Right atrium auricular region (tissue), 2 donors: ENCODE results near the gene FASLG. TPM values are rescaled to one million over a fixed set of nuclear protein-coding genes. Genes with fewer than 3 reads are reported as not detected.

Experiments used
- DNase-seq: peaks from one replicate; pipeline ENCODE4 v3.0.0-alpha.2; 2019; ENCODE audit warnings: low spot score
- H3K27ac ChIP-seq, 2 donors: fragments of 200-600 bp; sonication (generic); 1 replicate in 1 of 2; 2 replicates in 1 of 2; pipeline ENCODE4 v1.5.1; 2016 to 2019
- H3K27me3 ChIP-seq, 2 donors: fragments of 200-600 bp; sonication (generic); one replicate each; pipeline versions ENCODE4 v1.5.1 to v1.6.0; 2017 to 2019
- H3K36me3 ChIP-seq: fragments of 200-600 bp; sonication (generic); one replicate; pipeline ENCODE4 v1.5.1; 2016
- H3K4me1 ChIP-seq, 2 donors: fragments of 200-600 bp; sonication (generic); one replicate each; pipeline versions ENCODE4 v1.5.1 to v1.6.0; 2017 to 2019
- H3K4me3 ChIP-seq, 2 donors: fragments of 200-600 bp; sonication (generic); 1 replicate in 1 of 2; 2 replicates in 1 of 2; pipeline ENCODE4 v1.5.1; 2017 to 2019; ENCODE audit warnings: mild to moderate bottlenecking in 1 of 2, moderate library complexity in 1 of 2
- H3K9me3 ChIP-seq, 2 donors: fragments of 200-600 bp; sonication (generic); one replicate each; pipeline ENCODE4 v1.5.1; 2019
- CTCF ChIP-seq, 2 donors: fragments of 200-600 bp; sonication (generic); IDR thresholded peaks; one replicate each; pipeline ENCODE4 v1.5.1; 2019; ENCODE audit warnings: antibody characterized with exemption in 2 of 2
- total RNA-seq, 2 donors: library from RNA; depleted of rRNA; stranded (reverse); fragments of >200 nt; gene quantifications; one replicate each; pipeline ENCODE4 v1.1.0, GENCODE V29; 2016

The FASLG gene
- total RNA-seq, 2 donors from 2014 or later, result not detected

- no peaks in the 10 kb centered on the region for H3K36me3 ChIP-seq
- no peak overlapping the region for H3K4me3 ChIP-seq
- no peaks in the 10 kb centered on the region for H3K27me3 ChIP-seq
- H3K4me1 ChIP-seq, result no peaks in the 10 kb centered on the region
- no peak overlapping the region for H3K27ac ChIP-seq
- H3K9me3 ChIP-seq, result no peaks in the 10 kb centered on the region
- DNase-seq, result no peak
- no peak for TF ChIP-seq CTCF (IDR thresholded peaks at IDR 0.05)
Measured at GRCh38 chr1:172654535-172654934, 4.4 kb upstream of the FASLG start.

- Histone ChIP-seq H3K4me1 (no peaks in the 10 kb centered on the region), H3K27me3 (no peaks in the 10 kb centered on the region), H3K27ac (no peak overlapping the region), H3K36me3 (no peaks in the 10 kb centered on the region), H3K4me3 (no peak overlapping the region), H3K9me3 (no peaks in the 10 kb centered on the region)
- TF ChIP-seq CTCF (IDR thresholded peaks at IDR 0.05), result no peak
- DNase-seq, result no peak
Measured at GRCh38 chr1:172656576-172656975, 2.3 kb upstream of the FASLG start.

- Histone ChIP-seq H3K4me3 (no peak overlapping the region), H3K27ac (peak overlapping the region in 1 of 2 donors; percentile 41), H3K9me3 (no peaks in the 10 kb centered on the region), H3K36me3 (no peaks in the 10 kb centered on the region), H3K4me1 (no peaks in the 10 kb centered on the region), H3K27me3 (no peaks in the 10 kb centered on the region)
- DNase-seq, result no peak
- no peak for TF ChIP-seq CTCF (IDR thresholded peaks at IDR 0.05)
Measured at GRCh38 chr1:172657586-172657985, 1.3 kb upstream of the FASLG start.

DNA sequence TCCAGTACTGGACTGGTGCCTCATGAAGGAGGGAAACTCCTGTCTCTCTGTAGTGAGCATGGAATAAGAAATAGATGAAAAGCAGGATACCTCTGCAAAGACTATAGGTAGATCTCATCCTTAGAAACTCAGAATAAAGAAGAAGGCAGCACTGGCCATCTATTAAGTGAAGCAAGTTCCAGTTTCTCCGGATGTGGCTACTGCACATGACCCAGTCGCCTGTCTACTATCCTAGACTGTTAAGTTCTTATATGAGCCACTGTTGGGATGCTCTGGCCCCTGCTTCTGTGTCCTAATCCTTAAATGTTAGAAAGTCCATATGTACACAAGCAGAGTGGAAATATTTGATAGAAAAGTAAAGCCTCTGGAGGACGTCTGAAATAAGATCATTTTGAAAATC lies 2.2 kb downstream of the FASLG start:
- H3K27me3 ChIP-seq, result no peaks in the 10 kb centered on the region
- DNase-seq, result no peak
- TF ChIP-seq CTCF (IDR thresholded peaks at IDR 0.05), result no peak
- no peaks in the 10 kb centered on the region for H3K9me3 ChIP-seq
- H3K4me1 ChIP-seq, result no peaks in the 10 kb centered on the region
- no peak overlapping the region for H3K4me3 ChIP-seq
- no peak overlapping the region for H3K27ac ChIP-seq
- H3K36me3 ChIP-seq, result no peaks in the 10 kb centered on the region

GRCh38 chr1:172662464-172663109 lies 3.7 kb downstream of the FASLG start:
- no peak overlapping the region for H3K27ac ChIP-seq
- H3K4me1 ChIP-seq, result no peaks in the 10 kb centered on the region
- H3K36me3 ChIP-seq, result no peaks in the 10 kb centered on the region
- DNase-seq, result no peak
- H3K4me3 ChIP-seq, result no peak overlapping the region
- H3K27me3 ChIP-seq, result no peaks in the 10 kb centered on the region
- H3K9me3 ChIP-seq, result no peaks in the 10 kb centered on the region
- no peak for TF ChIP-seq CTCF (IDR thresholded peaks at IDR 0.05)

DNA sequence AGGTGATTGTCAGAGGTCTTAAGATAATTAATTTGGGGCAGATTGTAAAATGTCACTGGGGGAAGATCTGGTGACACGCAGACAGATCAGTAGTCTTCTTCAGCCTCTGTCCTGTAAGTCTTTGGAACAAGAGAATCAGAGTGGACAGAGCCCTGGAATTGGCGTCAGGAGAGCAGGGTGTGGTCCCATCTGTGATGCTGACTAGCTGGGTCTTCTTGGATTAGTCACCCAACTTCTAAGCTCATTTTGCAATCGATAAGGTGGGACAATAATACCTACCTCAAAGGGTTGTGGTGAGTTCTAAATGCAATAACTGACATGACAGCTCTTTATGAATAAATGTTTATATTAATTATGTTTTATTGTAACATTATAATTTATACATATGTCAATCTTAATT lies 4.8 kb downstream of the FASLG start:
- no peak for DNase-seq
- Histone ChIP-seq H3K27ac (no peak overlapping the region), H3K27me3 (no peaks in the 10 kb centered on the region), H3K36me3 (no peaks in the 10 kb centered on the region), H3K4me3 (no peak overlapping the region), H3K4me1 (no peaks in the 10 kb centered on the region), H3K9me3 (no peaks in the 10 kb centered on the region)
- no peak for TF ChIP-seq CTCF (IDR thresholded peaks at IDR 0.05)
